Measurements from ENCODE around the gene EPHA6.

EPHA6 gene

GRCh38 chr3:97277708-97278107 lies 463.3 kb downstream of the EPHA6 start:
- Mint-ChIP-seq H3K36me3 (ENCODE audit: low read depth) (no peaks in the 10 kb centered on the region), H3K9me3 (no peaks in the 10 kb centered on the region), H3K27ac (no peak overlapping the region), H3K4me1 (no peaks in the 10 kb centered on the region), H3K4me3 (no peak overlapping the region), H3K27me3 (ENCODE audit: low read depth) (no peaks in the 10 kb centered on the region)
- no peak for TF ChIP-seq CTCF (IDR thresholded peaks at IDR 0.05; ENCODE audit: unreplicated experiment in 3 of 3)

- no peaks in the 10 kb centered on the region for H3K9me3 Mint-ChIP-seq
- no peaks in the 10 kb centered on the region for H3K36me3 Mint-ChIP-seq (ENCODE audit: low read depth)
- H3K4me1 Mint-ChIP-seq = no peaks in the 10 kb centered on the region
- no peak for TF ChIP-seq CTCF (IDR thresholded peaks at IDR 0.05; ENCODE audit: unreplicated experiment in 3 of 3)
- H3K27ac Mint-ChIP-seq = no peak overlapping the region
- H3K4me3 Mint-ChIP-seq = no peak overlapping the region
- H3K27me3 Mint-ChIP-seq (ENCODE audit: low read depth) = no peaks in the 10 kb centered on the region
These were observed 464.1 kb downstream of the EPHA6 start for GRCh38 chr3:97278506-97278905.

DNA sequence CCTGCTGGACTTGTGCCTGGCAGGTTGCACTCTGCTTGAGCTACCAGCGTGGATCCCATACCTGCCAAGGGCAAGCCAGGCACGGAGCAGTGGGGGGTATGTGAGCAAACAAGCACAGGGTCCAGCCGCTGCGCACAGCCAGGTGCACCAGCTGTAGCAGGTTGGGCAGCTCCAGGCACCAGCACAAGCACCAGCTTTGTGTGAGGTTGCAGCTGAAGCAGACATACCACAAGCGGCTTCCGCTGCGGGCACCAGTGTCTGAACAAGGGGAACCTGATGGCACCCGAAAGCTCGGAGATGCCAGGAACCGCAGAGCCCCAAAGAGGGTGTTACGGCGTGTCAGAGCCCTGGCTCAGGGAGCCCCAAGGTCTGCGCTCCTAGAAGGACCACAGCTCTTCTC lies 477.5 kb downstream of the EPHA6 start:
- Mint-ChIP-seq H3K4me3 (no peak overlapping the region), H3K27ac (no peak overlapping the region), H3K4me1 (no peaks in the 10 kb centered on the region), H3K27me3 (ENCODE audit: low read depth) (no peaks in the 10 kb centered on the region), H3K36me3 (ENCODE audit: low read depth) (no peaks in the 10 kb centered on the region), H3K9me3 (peaks cover 16% of the 10 kb centered on the region)
- TF ChIP-seq CTCF (IDR thresholded peaks at IDR 0.05; ENCODE audit: unreplicated experiment in 3 of 3) = no peak

DNA sequence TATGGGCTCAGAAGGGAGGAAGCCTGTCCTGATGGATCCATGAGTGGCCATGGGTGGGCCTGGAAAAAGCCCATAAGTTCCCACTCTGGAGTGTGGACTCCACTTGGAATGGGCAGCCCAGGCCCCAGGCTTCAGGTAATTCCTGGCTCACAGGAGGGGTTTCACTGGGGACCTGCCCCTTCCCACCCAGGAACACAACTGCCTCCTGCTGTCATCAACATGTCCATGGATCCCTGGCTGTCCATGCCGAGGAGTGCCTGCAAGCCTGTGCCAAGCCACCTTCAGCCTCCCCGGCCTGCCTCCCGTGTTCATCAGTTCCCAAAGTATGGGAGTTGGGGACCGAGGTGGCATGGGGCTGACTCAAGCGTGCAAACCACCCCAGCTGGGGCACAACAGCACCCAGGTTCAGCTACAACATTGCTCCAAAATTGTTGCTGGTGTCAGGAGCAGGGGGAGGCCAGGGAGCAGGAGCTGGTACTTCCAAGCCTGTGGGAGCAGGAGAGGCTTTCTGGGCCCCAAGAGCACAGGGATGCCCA lies 479.3 kb downstream of the EPHA6 start:
- H3K36me3 Mint-ChIP-seq (ENCODE audit: low read depth) = no peaks in the 10 kb centered on the region
- no peak overlapping the region for H3K4me3 Mint-ChIP-seq
- no peak for TF ChIP-seq CTCF (IDR thresholded peaks at IDR 0.05; ENCODE audit: unreplicated experiment in 3 of 3)
- H3K27ac Mint-ChIP-seq = no peak overlapping the region
- H3K9me3 Mint-ChIP-seq = peaks cover 16% of the 10 kb centered on the region
- H3K4me1 Mint-ChIP-seq = no peaks in the 10 kb centered on the region
- no peaks in the 10 kb centered on the region for H3K27me3 Mint-ChIP-seq (ENCODE audit: low read depth)

DNA sequence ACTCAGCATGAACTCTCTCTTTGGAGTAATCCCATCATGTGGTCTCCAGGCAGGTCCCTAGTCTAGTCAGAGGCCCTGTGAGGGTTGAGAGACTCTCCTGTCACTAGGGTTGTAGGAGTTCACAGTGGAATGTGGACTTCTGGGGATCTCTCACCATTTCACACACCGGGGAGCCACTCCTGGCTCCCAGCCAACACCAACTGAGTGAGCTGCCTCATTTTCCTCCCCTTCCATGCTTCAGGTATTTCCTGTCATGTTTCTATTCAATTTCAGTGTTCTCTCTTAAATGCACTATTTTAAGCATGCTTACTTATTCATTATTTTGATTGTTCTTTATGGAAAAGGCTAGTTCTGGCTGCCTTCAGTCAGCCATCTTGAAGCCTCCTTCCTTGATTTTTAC lies 482.6 kb downstream of the EPHA6 start:
- H3K27ac Mint-ChIP-seq = no peak overlapping the region
- no peaks in the 10 kb centered on the region for H3K27me3 Mint-ChIP-seq (ENCODE audit: low read depth)
- H3K4me1 Mint-ChIP-seq = no peaks in the 10 kb centered on the region
- H3K4me3 Mint-ChIP-seq = no peak overlapping the region
- H3K36me3 Mint-ChIP-seq (ENCODE audit: low read depth) = no peaks in the 10 kb centered on the region
- TF ChIP-seq CTCF (IDR thresholded peaks at IDR 0.05; ENCODE audit: unreplicated experiment in 3 of 3) = no peak
- H3K9me3 Mint-ChIP-seq = peaks cover 16% of the 10 kb centered on the region

GRCh38 chr3:97301114-97301513 lies 486.7 kb downstream of the EPHA6 start:
- Mint-ChIP-seq H3K27ac (no peak overlapping the region), H3K36me3 (ENCODE audit: low read depth) (no peaks in the 10 kb centered on the region)
- no peak for TF ChIP-seq CTCF (IDR thresholded peaks at IDR 0.05; ENCODE audit: unreplicated experiment in 3 of 3)

More at GRCh38 chr3:97301114-97301513, 486.7 kb downstream of the EPHA6 start:
- no peak overlapping the region for H3K4me3 Mint-ChIP-seq
- H3K4me1 Mint-ChIP-seq = no peaks in the 10 kb centered on the region
- no peaks in the 10 kb centered on the region for H3K27me3 Mint-ChIP-seq (ENCODE audit: low read depth)
- H3K9me3 Mint-ChIP-seq = peaks cover 3% of the 10 kb centered on the region
